OCI-M2 (cell line): ENCODE measurements around the gene DEUP1.

Experiments
- DNase-seq: peaks from one replicate; lab custom pipeline; 2025; ENCODE audit not compliant: unreplicated experiment; lab: John Stamatoyannopoulos, UW

The DEUP1 gene

GRCh38 chr11:93477684-93478234, 147.2 kb downstream of the DEUP1 start:
- no peak for DNase-seq

GRCh38 chr11:93478841-93479240, 148.3 kb downstream of the DEUP1 start:
- DNase-seq, result no peak

- DNase-seq, result no peak
Measured at GRCh38 chr11:93480256-93480655, 149.7 kb downstream of the DEUP1 start.

GRCh38 chr11:93480756-93481155, 150.2 kb downstream of the DEUP1 start:
- DNase-seq, result no peak

- DNase-seq, result no peak
Measured at GRCh38 chr11:93481279-93481678, 150.7 kb downstream of the DEUP1 start.

GRCh38 chr11:93481696-93482095, 151.2 kb downstream of the DEUP1 start:
- DNase-seq, result no peak

- no peak for DNase-seq
Measured at GRCh38 chr11:93482556-93482955, 152.0 kb downstream of the DEUP1 start.

- DNase-seq, result no peak
Measured at GRCh38 chr11:93484716-93485115, 154.2 kb downstream of the DEUP1 start.

GRCh38 chr11:93485983-93486382, 155.4 kb downstream of the DEUP1 start:
- no peak for DNase-seq

GRCh38 chr11:93487032-93487483, 156.5 kb downstream of the DEUP1 start:
- no peak for DNase-seq
